ENCODE data around the gene ANKFN1.

ANKFN1 gene

DNA sequence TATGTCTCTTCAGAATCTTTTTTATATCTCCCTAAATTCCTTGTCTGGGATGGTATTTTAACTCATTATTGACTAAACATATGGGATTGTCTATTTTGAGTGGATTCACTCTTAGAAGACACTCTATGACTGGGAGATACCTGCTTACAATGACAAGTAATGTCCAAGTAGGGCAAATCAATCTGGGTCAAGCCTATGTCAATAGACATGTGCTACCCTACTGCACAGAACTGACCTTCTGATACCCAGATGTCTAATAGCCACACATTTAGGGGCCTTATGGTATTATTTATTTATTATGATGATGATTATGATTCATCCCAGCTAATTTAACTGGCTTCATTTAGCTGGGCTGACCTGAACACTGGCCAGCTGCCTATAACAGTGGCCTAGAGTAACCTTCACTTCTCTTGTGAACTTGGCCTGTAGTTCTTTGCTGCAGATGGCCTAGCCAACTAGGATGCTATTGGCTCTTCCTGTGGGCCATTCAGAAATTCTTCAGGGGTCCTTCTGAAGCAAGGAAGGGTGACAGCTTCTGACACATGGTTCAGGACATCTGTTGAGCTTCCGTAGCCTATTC is 138.0 kb downstream of the ANKFN1 start:
- no peak for DNase-seq

DNA sequence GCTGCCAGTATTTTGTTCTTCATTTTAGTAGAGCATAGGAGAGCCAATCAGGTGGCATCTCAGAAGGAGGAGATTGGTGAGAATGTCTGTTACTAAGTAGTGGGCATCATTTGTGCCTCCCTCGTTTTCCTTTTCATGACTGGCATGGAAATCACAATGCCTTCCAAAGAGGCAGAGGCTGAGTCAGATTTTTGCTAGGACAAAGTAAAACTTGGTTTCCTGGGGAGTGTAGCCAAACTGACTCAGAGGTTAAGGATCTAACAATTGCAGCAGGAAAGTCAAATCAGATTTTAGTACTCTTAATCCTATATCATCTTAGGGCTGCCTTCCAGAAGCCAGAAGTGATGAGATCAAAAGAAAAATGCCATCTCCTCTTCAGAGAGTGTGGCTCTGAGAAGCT is 138.7 kb downstream of the ANKFN1 start:
- no peak for DNase-seq

DNA sequence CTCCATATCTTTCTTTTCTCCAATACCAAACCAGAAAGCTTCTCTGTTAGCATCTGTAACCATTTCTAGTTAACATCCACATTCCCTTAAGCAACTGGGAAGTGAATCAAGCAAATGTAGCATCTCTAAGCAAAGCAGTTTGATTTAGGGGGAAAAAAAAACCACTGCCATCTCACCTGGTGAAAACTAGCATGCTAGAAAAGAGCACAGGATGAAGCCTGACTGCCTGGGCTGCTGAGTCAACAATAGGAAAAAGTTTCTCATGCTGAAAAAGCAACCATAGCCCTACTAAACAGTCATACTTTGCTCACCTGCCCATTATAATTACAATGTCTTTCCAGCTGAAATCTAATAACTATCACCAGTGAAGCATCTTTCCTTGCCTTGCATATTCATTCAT is 139.3 kb downstream of the ANKFN1 start:
- DNase-seq, result no peak

GRCh38 chr17:56297184-56297583 is 143.9 kb downstream of the ANKFN1 start:
- DNase-seq, result peak; percentile 2

DNA sequence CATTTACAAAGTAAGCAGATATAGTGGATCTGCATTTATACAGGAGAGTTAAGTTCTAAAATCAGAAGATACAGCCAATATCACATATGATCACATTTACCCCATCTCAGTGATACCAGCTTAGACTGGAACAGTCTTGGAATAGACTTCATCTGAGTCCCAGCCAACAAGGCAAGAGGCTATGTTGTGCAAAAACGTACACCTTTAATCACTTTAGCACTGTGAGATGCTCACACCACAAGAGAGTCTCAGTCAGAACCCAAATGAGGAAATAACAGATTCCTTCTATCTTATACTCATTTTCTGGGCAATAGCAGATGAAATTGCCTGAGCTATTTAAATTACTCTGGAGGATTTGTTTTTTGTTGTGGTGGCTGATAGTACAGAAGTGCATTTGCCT is 145.6 kb downstream of the ANKFN1 start:
- no peak for DNase-seq

DNA sequence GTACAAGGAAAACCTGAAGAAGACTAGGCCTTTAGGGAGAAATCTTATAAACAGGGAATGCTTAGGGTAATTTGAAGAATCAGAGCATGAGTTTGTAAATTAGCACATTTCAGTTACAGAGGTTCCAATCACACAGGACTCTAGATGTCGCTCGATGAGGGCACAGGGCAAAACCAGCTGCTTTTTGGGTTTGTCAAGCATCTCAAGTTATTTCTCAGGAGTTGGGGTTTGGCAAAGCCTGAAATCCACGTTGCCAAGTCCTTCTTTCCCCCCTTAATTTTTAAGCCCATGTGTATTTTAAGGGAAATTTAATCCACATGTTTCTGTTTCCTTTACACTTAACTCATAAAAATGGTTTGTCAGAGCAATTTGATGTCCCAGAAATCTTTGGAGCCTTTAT is 146.9 kb downstream of the ANKFN1 start:
- no peak for DNase-seq

GRCh38 chr17:56305007-56305406 is 151.7 kb downstream of the ANKFN1 start:
- no peak for DNase-seq

GRCh38 chr17:56309897-56310296 is 156.6 kb downstream of the ANKFN1 start:
- no peak for DNase-seq

DNA sequence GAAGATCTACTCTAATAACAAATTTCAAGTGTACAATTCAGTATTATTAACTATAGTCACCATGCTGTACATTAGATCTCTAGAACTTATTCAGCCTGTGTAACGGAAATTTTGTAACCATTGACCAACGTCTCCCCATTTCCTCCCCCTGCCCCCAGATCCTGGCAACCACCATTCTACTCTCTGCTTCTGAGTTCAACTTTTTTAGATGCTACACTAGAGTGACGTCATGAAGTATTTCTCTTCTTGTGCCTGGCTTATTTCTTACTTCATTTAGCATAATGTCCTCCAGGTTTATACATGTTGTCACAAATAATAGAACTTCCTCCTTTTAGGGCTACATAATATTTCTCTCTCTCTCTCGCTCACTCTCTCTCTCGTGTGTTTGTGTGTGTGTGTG is 157.5 kb downstream of the ANKFN1 start:
- DNase-seq, result no peak

- no peak for DNase-seq
Measured at GRCh38 chr17:56313201-56313600, 159.9 kb downstream of the ANKFN1 start.

DNA sequence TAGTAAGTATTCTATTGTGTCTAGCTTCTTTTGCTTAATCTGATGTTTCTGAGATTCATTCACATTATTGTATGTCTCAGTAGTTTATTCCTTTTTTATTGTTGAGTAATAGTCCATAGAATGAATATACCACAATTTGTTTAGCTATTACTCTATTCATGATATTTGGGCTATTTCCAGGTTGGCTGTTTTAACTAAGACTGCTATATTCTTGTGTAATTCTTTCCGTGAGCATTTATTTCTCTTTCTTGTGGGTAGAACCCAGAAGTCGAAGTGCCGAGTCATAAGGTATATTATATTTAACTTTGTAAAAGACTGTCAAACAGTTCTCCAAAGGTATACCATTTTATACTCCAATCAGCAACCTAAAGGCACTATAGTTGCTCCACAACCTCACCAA is 160.8 kb downstream of the ANKFN1 start:
- no peak for DNase-seq

DNA sequence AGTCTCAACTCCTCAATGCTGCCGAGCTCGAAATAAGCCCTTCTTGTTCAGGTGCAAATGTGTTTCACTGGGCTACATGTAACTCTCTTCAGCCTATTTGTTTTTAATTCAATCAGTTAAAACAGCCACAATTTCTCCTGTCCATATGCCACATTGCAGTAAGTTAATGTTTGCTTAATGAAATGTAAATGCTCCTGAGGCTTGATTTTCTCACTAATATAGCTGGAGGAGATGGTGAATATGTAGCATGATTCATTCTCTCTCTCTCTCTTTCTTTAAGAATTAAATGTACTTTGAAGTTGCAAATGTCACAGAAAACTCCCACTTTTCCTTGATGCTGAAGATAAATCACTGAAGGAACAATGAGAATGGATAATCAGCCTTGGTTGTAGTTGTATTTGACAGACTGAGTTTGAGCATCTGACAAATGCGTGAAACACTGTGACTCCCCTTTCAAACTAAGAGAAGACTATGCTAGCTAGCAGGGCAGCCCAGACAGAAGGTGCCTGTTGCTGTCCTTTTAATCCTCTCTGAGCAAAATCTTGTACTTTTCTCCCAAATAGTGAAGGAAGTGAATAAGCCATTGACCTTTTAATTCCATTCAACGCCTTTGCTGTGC is 161.8 kb downstream of the ANKFN1 start:
- no peak for DNase-seq

- no peak for DNase-seq
Measured at GRCh38 chr17:56316604-56317003, 163.3 kb downstream of the ANKFN1 start.

GRCh38 chr17:56317351-56318208 is 164.3 kb downstream of the ANKFN1 start:
- DNase-seq, result no peak

DNA sequence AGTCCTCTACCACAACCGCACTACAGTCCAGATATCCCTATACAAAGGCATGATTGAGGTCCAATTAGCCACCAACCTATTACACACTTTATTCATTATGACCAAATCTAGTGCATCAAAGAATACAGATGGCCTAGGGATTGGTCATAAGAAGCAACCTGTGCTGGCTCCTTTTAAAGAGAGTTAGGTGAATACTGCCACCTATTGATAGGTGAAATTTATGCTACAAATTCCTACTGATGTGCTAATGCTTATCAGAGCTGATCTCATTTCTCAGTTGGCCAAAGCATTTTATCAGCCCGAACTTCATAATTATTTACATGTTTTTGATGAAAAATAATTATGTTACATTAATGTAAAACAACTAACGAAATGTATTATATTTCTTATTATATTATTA is 166.3 kb downstream of the ANKFN1 start:
- no peak for DNase-seq

DNA sequence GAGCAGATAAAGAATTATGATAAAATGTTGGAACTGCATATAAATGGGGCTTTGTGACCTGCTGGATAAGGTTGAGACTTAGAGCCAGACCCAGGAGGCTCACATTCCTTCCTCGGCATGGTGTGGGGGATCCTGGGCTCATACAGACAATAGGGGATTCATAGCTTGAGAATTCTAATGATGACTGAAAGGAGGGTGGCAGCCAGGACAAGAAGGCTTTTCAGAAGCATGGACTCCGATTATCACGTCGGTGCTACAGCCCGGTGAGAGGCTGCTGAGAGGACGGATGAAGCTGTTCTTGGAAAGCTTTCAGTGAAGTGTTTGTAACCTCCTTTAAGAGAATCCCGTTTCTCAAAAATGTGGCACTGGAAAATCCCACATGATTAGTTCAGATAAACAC is 167.2 kb downstream of the ANKFN1 start:
- no peak for DNase-seq

- DNase-seq, result no peak
Measured at GRCh38 chr17:56322991-56323390, 169.7 kb downstream of the ANKFN1 start.

DNA sequence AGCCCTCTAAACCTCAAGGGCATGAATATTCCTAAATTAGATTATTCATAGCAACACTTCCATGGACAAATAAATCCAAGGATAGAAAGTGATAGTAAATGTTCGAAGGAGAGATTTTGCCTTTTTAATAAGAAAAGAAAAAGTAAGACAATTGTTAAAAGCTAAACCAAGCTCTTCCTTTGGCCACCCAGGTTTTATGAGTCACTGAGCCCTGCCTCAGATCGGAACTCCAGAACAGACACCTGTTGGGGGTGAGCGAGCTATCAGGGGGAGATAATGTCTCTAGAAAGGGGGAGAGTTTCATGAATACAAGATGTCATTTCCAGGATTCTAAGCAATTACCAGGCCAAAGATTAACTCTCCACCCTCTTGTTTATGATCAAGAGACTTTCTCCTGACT is 171.4 kb downstream of the ANKFN1 start:
- DNase-seq, result no peak

DNA sequence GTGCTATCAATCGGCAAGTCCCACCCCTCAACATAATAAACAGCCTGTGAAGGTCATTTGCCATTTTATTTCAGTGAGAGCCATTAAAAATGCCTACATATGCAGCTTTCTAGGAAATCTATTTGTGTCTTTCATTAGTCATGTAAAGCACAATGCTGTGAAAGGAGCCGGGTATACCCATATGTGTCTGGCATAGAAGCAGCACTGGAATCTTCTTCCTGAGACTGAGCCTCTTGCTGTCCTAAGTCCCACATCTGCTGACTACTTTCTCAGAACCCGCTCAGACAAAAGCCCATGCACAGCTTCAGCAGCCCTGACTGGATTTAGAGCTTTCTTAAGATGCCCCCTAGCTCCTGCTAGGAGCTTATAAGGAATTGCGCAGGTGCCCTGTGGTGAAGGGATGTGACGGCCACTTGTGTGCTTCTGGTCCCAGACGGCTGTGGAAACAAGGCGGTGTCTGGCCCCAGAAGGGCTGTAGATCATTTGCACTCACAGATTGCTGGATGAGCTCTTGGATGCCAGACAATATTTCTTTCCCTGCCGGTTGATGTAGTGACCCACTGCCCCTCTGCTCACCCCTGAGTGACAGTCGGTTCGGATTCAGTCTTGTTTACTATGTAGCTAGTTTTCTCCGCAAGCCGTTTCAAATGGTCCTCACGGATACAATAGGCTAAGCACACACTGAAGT is 172.2 kb downstream of the ANKFN1 start:
- DNase-seq, result no peak

GRCh38 chr17:56326001-56326359 is 172.7 kb downstream of the ANKFN1 start:
- DNase-seq, result no peak

- DNase-seq, result no peak
Measured at GRCh38 chr17:56347639-56348038, 194.4 kb downstream of the ANKFN1 start.

DNA sequence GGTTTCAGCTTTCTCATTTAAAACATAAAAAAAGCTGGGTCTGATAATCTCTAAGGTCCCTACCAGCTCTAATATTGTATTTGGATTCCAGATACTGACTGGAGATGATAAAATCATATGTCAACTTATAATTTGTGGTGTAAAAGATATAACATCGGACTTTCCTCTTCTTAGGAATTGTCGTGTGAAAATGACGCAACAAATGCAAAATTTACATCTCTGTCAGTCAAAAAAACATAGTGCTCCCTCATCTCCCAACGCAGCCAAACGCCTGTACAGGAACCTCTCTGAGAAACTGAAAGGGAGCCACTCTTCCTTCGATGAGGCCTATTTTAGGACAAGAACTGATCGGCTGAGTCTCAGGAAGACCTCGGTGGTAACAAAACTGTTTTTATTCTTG is 197.3 kb downstream of the ANKFN1 start:
- DNase-seq, result no peak

- DNase-seq, result no peak
Measured at GRCh38 chr17:56351675-56352074, 198.4 kb downstream of the ANKFN1 start.

DNA sequence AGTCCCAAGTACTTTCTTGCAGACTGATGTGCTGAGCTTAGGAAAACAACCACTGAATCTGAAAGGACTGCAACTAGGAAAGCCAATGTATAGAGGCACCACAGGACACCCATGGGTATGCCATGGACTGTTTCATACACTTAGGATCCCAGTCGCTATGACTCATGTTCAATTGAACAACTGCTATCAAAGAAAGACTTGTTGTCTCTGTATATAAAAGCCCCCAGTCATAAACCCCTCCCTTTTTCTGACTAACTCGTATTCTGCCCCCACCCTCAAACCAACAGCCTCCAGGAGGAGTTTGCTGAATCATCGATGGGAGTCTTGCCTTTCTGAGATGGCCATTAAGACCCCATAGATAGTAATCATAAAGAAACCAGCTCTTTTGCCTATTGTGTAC is 205.4 kb downstream of the ANKFN1 start:
- DNase-seq, result no peak
